NK-92 (cell line): ENCODE measurements around the gene B9D1.

Experiments
- DNase-seq: peaks from one replicate; lab custom pipeline; 2025; ENCODE audit not compliant: unreplicated experiment; lab: John Stamatoyannopoulos, UW

B9D1 gene

DNA sequence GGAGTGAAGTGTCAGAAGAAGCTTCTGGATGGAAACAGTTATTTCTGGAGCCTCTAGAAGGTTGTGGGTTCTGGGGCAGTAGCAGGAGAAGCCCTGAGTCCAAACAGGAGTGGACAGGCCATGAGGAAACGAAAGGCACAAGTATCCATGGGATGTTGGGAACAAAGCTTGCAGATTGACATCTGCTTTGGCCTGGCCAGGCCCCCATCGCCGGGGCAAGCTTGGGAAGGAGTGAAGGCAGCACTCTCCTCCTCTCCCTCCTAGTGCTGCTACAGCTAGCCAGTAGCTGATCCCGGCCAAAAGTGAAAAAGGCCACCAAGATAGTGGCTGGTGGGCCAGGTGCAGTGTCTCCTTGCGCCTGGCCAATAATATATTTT, 40.4 kb downstream of the B9D1 start:
- DNase-seq = no peak

DNA sequence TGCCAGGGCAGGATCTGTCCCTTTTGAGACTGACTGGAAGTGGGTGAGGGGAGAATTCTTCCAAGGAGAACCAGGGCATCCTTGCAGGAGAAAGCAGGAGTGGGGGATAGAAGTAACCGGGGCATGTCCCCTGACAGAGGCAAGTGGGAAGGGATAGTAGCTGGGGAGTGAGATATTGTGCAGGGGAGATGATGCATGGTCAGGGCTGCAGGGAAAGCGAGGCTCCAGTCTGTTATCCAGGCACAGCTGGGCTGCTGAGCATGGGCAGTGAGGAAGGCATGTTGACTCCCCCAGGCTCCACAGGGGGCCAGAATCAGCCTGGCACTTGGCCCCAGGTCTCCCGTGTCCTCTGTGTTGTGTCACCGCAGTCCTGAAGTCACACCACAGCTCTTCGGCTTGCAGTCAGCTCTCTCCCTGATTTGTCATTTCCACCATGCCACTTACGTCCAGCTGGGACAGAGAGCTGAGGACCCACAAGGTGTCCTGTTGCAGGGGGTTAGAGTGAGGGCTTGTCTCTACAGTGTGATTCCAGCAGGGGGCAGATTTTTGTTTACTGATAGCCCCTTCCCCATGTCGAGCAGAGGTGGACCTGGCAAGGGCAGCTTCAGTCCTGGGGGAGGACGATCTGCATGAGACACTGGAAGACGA, 40.9 kb downstream of the B9D1 start:
- DNase-seq = no peak

DNA sequence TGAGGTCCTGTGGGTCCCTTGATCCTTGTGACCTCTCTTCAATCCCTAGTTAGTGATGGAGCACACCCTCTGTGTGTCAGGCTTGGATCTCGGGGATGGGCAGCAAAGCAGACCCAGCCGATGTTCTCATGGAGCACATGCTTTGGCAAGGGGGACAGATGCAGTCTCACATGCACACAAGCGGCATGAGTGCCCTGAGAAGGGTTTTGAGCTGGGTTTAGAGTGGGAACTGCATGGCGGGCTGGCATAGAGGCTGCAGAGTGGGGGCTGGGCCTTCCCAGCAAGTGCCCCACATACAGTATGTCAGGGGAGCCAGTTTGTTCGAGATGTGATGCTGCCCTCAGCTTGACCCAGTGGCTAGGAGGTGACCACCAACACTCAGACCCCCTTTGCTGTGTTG, 41.6 kb downstream of the B9D1 start:
- DNase-seq = no peak

DNA sequence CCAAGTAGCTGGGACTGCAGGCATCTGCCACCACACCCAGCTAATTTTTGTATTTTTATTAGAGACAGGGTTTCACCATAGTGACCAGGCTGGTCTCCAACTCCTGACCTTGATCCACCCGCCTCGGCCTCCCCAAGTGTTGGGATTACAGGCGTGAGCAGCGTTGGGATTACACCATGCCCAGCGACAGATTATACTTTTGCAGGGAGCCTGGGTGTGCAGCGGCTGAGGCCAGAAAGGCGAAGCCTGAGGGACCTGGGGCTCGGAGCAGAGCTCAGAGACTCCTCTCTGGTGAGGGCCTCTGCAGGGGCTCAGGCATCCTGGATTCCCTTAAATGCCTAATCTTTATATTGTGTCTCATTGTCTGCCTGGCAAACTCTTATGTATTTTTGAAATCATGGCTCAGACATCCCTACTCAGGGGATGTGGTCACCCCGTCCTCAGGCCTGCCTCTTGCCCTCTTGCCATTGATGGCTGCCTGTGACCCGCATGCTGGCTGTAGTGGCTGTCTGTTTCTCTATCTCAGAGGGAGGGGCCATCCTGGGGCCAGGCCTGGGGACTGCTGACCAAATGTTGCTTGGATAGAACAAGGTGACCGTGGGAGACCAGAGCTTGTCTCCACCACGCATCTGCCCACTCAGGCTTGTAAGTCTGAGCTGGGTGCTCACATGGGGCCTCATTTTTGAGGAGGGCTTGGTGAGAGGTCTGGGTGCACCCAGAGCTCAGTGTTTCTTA, 42.6 kb downstream of the B9D1 start:
- DNase-seq = no peak

DNA sequence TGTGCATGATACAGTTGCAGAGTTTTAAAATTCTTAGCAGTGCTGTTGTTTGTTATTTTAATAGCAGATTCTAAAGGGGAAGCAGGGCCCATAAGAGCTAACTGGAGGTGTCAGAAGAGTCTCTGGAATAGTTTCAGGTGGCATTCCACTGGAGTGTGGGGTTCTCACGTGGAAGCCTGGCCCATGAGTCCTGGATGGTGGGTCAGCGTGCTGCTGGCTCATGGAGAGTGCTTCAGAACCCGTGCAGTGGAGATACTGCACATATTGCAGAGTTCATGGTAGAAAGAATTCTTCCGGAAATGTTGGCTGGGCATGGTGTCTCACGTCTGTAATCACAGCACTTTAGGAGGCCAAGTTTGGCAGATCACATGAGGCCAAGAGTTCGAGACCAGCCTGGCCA, 43.9 kb downstream of the B9D1 start:
- no peak for DNase-seq

DNA sequence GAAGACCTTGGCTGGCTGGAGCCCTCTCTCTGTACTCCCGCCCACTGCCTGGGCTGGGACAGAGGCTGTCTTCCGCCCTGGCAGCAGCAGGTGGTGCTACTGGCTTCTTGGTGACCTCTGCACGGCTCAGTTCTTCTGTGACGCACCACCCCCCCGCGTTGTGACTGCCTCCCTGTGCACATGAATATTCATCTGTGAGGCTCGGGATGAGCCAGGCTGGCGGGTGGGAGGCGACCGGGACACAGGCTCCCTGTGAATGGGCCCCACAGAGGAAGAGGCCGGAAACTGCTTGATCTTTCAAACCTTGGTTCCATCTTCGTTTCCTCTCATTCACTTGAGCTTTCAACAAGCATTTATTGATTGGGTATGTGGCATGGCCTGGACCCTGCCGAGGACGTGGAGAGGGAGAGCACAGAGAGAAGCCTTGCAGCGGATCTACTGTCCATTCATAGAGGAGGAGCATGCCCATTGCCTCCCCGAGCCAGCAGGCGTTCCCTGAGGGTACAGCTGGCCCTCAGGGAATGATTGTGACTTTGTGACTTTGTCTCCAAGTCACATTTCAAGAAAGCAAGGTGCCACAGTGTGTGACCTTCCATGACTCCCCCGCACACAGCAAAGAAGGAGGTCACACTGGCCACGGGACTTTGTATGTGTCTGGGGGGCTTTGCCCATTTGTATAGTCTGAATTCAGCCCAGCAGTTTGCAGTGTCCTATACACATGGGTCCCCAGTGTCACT, 45.0 kb downstream of the B9D1 start:
- no peak for DNase-seq

GRCh38 chr17:19316761-19317358, 45.7 kb downstream of the B9D1 start:
- DNase-seq = no peak

GRCh38 chr17:19315104-19315503, 47.4 kb downstream of the B9D1 start:
- DNase-seq = no peak

DNA sequence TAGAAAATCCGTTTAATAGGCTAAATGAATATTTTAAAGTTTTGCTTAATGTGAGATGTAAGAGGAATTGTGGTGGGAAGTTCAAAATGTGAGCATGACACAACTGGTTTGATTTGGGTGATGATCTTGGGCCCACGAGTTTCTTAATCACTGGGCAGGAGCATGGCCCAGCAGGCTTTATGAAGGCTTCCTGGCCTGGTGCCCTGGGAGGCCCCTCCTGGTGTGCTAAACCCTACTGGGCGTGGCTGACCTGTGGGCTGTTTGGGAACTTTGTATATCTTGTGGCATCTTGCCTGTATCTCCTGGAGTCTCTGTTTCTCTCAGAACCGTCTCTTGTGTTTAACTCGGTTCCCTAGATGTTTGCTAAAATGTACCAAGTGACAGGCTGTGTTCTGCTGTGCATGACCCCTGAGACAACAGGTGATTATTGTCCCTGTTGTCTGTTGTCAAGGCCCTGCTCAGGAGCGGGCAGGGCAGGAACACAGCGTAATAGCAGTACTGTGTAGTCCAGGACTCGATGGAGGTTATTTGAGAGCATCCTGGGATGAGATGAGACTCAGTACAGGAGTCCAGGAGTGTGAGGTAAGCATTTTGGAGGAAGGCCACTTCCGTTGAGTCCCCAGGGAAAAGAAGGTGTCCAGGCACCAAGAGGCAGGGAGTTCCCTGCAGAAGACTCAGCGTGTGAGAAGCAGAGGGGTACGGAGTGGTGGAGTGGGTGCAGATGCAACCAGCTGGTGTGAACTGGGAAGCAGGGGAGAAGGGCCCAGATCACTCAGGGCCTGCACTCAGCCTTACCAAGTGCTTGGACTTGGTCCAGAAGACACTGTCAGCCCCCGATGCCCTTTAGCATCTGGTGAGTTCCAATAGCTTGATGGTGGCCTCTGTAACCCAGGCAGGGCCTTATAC, 48.5 kb downstream of the B9D1 start:
- no peak for DNase-seq

- no peak for DNase-seq
These were observed 49.3 kb downstream of the B9D1 start for GRCh38 chr17:19313066-19313745.

DNA sequence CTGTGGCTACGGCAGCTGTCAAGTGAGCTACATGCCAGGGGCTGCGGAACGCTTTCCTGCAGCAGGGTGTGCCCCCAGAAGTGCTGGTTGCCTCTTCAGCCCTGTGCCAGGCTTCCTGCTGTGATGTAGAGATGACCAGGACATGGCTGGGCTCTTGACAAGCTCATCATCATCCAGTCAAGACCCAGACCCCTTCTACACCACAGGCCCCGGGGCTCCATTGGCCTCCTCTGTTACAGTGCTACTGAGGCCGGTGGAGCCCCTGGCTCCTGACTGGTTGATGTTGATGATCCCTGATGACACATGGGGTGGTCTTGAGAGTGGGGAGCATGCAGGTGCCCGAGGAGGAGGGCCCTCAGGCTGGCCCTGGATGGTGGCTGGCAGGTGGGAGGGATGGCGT, 50.1 kb downstream of the B9D1 start:
- no peak for DNase-seq

GRCh38 chr17:19311421-19312215, 50.9 kb downstream of the B9D1 start:
- no peak for DNase-seq

- DNase-seq = no peak
These were observed 51.5 kb downstream of the B9D1 start for GRCh38 chr17:19311016-19311415.

DNA sequence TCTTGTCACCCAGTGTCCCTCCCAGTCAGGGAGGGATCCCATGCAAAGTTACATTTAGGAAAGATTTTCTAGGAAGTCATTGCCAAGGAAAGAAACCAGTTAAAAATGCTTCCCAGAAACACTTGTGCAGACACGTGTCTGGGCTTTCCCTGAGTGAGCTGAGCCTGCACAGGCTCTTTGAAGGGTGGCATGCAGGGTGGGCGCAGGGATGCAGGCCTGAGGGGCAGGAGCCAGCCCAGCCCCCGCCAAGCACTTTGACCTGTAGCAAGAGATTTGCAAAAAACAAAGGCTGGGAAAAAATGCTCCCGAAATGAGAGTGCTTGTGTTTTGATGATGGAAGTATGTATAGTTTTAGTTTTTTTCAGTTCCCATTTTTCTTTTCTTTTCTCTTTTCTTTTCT, 52.4 kb downstream of the B9D1 start:
- DNase-seq = no peak

DNA sequence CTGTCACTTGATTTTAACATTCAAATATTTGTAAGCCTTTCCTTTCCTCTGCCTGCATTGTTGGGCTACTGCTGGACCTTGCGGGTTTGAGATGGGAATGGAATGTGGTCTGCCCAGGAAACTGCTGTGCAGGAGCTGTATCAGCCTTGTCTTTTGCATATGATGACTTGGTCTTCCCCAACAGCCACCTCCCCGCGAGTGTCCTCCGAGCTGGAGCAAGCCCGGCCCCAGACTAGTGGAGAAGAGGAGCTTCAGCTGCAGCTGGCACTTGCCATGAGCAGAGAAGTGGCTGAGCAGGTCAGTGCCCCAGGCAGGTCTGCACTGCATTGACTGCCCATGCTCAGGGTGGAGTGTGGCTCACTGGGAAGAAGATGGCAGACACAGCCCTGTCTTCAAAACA, 52.8 kb downstream of the B9D1 start:
- no peak for DNase-seq

- DNase-seq = no peak
These were observed 54.1 kb downstream of the B9D1 start for GRCh38 chr17:19308398-19308797.

DNA sequence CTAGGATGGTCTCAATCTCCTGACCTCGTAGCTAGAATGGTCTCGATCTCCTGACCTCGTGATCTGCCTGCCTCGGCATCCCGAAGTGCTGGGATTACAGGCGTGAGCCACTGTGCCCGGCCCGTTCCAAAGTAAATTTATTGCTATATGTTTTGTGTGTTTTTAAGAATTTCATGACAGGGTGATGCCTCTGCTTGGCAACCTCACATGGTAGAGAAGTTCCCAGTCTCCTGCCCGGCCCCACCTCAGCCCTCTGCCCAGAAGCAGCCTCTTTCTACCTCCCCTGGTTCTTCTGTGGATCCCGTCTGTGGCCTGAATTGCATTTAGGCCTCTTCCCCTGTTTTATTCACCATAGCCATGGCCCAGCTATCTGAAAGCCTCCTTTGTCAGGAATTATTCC, 55.0 kb downstream of the B9D1 start:
- no peak for DNase-seq

- DNase-seq = no peak
These were observed 56.1 kb downstream of the B9D1 start for GRCh38 chr17:19306160-19307111.
